GM18505 (cell line): ENCODE measurements around the gene TMSB4X.
"Not testable (repeated sequence)": the region's sequence is repeated elsewhere in the genome, so short reads cannot be mapped to it uniquely, and the experiment has no call there.

Experiments
- ATAC-seq: cut with Tn5 transposase; IDR thresholded peaks from one replicate; pipeline ENCODE4 v1.9.1; 2021; ENCODE audit not compliant: unreplicated experiment
- POLR2A ChIP-seq: IDR thresholded peaks from 4 replicates; pipeline ENCODE4 v1.6.1; 2011; ENCODE audit warnings: borderline replicate concordance; ENCODE audit not compliant: insufficient read depth, insufficient read length; ENCODE audit errors: extremely low read depth

Gene TMSB4X

GRCh38 chrX:13008851-13009250, 33.9 kb downstream of the TMSB4X start:
- no peak for ATAC-seq

GRCh38 chrX:13009273-13009672, 34.4 kb downstream of the TMSB4X start:
- TF ChIP-seq POLR2A: no peak
- no peak for ATAC-seq

More at GRCh38 chrX:13008851-13009250, 33.9 kb downstream of the TMSB4X start:
- no peak for TF ChIP-seq POLR2A

DNA sequence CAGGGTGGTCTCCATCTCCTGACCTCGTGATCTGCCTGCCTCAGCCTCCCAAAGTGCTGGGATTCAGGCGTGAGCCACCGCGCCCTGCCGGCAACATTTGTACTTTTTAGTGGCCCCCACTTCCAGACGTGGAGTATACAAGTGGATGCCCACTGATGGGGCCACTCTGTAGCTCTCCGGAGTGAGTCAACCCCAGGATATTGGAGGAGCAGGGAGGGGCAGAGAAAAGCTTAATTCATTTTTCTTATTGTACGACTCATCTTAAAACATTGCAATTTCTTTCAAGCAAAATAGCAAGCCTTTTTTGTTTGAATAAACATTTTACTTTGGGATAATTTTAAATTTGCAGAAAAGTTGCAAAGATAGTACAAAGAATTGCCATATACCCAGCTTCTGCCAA, 34.9 kb downstream of the TMSB4X start:
- TF ChIP-seq POLR2A: no peak
- no peak for ATAC-seq

DNA sequence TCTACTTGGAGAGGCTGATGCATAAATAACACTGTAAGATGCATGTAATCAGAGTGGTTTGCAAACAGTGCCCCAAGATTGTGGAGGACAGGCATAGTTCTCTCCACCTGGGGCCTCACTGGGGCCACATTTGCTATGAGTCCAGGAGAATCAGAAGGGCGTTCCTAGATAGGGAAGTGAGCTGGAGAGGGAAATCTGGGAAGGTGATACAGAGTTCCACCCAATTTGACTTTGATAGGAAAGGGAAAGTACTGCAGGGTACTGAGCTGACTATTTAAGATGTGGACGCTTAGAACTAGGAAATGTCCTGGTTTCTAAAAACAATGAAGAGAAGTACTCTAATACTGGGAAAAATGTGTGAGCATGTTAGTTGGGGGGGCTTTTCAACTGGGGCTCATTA, 35.6 kb downstream of the TMSB4X start:
- no peak for TF ChIP-seq POLR2A
- ATAC-seq: no peak

DNA sequence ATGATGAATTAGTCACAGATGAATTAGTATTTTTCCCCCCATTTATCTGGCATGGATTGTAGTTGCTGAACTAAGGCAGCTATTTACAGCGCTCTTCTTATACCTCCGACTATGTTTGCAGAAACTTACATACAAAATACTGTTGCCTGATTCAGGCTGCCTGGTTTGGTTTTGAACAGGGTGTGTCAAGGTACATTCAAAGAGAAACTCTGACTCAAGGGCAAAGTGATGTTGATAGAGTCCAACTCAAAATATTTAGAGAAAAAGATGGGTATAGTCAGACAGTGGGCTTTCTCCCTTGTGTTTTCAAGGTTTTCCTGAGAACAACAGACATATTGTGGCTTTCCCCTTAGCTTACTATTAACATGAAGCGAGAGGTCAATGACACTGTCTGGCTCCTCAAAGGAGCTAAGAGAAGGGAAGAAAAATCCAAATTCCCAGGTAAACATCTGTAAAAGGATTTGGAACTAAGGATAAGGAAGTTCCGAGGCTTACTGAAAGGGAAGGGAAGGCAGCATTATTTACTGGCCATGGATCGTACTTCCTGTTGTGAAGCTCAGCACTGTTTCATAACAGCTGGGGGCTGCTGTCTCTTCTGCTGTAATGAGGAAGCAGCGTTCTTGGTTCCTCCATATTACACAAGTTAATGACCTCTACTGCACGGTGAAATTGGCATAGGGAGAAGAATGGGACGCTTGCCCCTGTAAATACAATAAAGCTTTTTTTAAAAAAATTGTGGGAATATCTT, 38.6 kb downstream of the TMSB4X start:
- ATAC-seq: peak; percentile 79
- TF ChIP-seq POLR2A: no peak

GRCh38 chrX:13014111-13015096, 39.5 kb downstream of the TMSB4X start:
- TF ChIP-seq POLR2A: no peak
- ATAC-seq: peak; percentile 23

- no peak for ATAC-seq
- no peak for TF ChIP-seq POLR2A
These were observed 40.8 kb downstream of the TMSB4X start for GRCh38 chrX:13015536-13016236.

GRCh38 chrX:13016731-13017130, 41.8 kb downstream of the TMSB4X start:
- ATAC-seq: not testable (repeated sequence)

- no peak for TF ChIP-seq POLR2A
- ATAC-seq: peak; percentile 86
These were observed 48.0 kb downstream of the TMSB4X start for GRCh38 chrX:13022926-13023325.

GRCh38 chrX:13023567-13023966, 48.7 kb downstream of the TMSB4X start:
- no peak for TF ChIP-seq POLR2A
- ATAC-seq: no peak

- ATAC-seq: no peak
- TF ChIP-seq POLR2A: no peak
These were observed 49.1 kb downstream of the TMSB4X start for GRCh38 chrX:13023979-13024378.

DNA sequence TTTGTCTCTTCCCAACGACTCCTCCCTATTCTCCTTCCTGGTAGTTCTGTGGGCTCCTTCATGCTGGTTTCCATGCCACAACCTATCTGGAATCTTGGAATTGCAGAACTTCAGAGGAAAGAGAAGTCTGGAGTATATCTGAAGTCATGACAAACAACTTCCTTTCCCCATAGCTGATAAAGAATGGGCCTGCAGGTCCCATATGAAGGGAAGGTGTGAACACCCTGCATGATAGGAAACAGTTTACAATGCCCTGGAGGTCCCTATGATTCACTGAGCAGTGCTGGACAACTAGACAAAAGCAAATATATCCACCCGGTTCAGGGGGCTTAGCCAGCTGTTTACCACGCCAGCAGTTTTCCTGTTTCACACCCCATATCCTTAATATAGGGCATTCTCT, 50.1 kb downstream of the TMSB4X start:
- TF ChIP-seq POLR2A: no peak
- no peak for ATAC-seq
